HG02938 (cell line): ENCODE data around the gene RHOJ.
"Not testable (repeated sequence)": the region's sequence is repeated elsewhere in the genome, so short reads cannot be mapped to it uniquely, and the experiment has no call there.

Source experiments
- ATAC-seq: cut with Tn5 transposase; IDR thresholded peaks from one replicate; pipeline ENCODE4 v1.9.1; 2021; ENCODE audit warnings: mild to moderate bottlenecking, moderate library complexity; ENCODE audit not compliant: unreplicated experiment

RHOJ gene

GRCh38 chr14:63292805-63293204 is 88.6 kb downstream of the RHOJ start:
- ATAC-seq = no peak

- ATAC-seq = no peak
Measured at GRCh38 chr14:63295231-63295685, 91.0 kb downstream of the RHOJ start.

GRCh38 chr14:63296060-63296563 is 91.9 kb downstream of the RHOJ start:
- ATAC-seq = no peak

GRCh38 chr14:63297372-63298063 is 93.3 kb downstream of the RHOJ start:
- no peak for ATAC-seq

- no peak for ATAC-seq
Measured at GRCh38 chr14:63299351-63300110, 95.3 kb downstream of the RHOJ start.

- ATAC-seq = no peak
Measured at GRCh38 chr14:63300854-63301253, 96.6 kb downstream of the RHOJ start.

GRCh38 chr14:63301891-63302534 is 97.8 kb downstream of the RHOJ start:
- no peak for ATAC-seq

- ATAC-seq = not testable (repeated sequence)
Measured at GRCh38 chr14:63304429-63304828, 100.2 kb downstream of the RHOJ start.

GRCh38 chr14:63308723-63309317 is 104.6 kb downstream of the RHOJ start:
- ATAC-seq = no peak

GRCh38 chr14:63318835-63319234 is 114.6 kb downstream of the RHOJ start, which contains the start of gene GPHB5:
Gene GPHB5 (minus strand): TSS chr14:63318935. CDS start chr14:63317849, 1,086 bp downstream.
- ATAC-seq = no peak

GRCh38 chr14:63322472-63322871 is 118.2 kb downstream of the RHOJ start:
- ATAC-seq = no peak

GRCh38 chr14:63322897-63323573 is 118.8 kb downstream of the RHOJ start:
- no peak for ATAC-seq

GRCh38 chr14:63326840-63327239 is 122.6 kb downstream of the RHOJ start:
- no peak for ATAC-seq

GRCh38 chr14:63328787-63329737 is 124.8 kb downstream of the RHOJ start:
- ATAC-seq = no peak

GRCh38 chr14:63342371-63342770 is 138.1 kb downstream of the RHOJ start:
- no peak for ATAC-seq
